K562 (cell line): ENCODE measurements around the gene KRTAP10-9. TPM values are rescaled to one million over a fixed set of nuclear protein-coding genes. Genes with fewer than 3 reads are reported as not detected.

ENCODE experiments used
- ATAC-seq: fragments of 200-7000 bp; cut with Tn5 transposase; 3 replicates; pipeline ENCODE4 v1.9.1; 2020; ENCODE audit warnings: moderate library complexity
- BruUV-seq: library from RNA; stranded (reverse); fragments of 400-500 nt; replicated peaks from 2 replicates; lab custom pipeline; 2021; lab: Mats Ljungman, UMichigan
- CTCF ChIA-PET: fragments of 300-600 bp; formaldehyde crosslinking; extraction: SDS; loops from one replicate; lab custom pipeline; 2021; ENCODE audit warnings: low intra/inter-chr PET ratio; lab: Yijun Ruan, JAX
- POLR2A ChIA-PET: fragments of 300-600, 350-650 bp; sonication (Branson Sonifier 250); formaldehyde crosslinking; extraction: SDS; loops from one replicate; lab custom pipeline; 2021; ENCODE audit warnings: antibody characterized with exemption, inconsistent platforms; lab: Yijun Ruan, JAX
- DNase-seq, 4 experiments: peaks; one replicate each; pipeline versions ENCODE4 v3.0.0 to v3.0.0-alpha.2; 2011 to 2018; ENCODE audit warnings: low spot score in 3 of 4, mixed read lengths in 3 of 4; ENCODE audit errors: extremely low read depth in 1 of 4
- FAIRE-seq: peaks from 2 replicates; lab custom pipeline; 2011; peaks lifted over from hg19 to GRCh38; lab: Jason Lieb, UNC
- H2AFZ ChIP-seq: 2 replicates; pipeline ENCODE4 v1.6.0; 2011; ENCODE audit warnings: low read depth, low read length, control low read depth, inconsistent platforms
- H3K27ac ChIP-seq: fragments of 200-600 bp; 3 replicates; pipeline ENCODE4 v1.8.0; 2011; ENCODE audit warnings: low read depth, mild to moderate bottlenecking, control low read depth, inconsistent platforms, low read length, moderate library complexity, mixed read lengths; ENCODE audit errors: extremely low read depth
- H3K27me3 ChIP-seq, 2 experiments: fragments of 300-600 bp in 1 of 2; 2 replicates in 1 of 2; 3 replicates in 1 of 2; pipeline versions ENCODE4 v1.6.0 to v1.8.0; 2011; ENCODE audit warnings: inconsistent platforms in 2 of 2, low read length in 2 of 2, mild to moderate bottlenecking in 1 of 2, mixed read lengths in 1 of 2, moderate library complexity in 1 of 2; ENCODE audit not compliant: control insufficient read depth in 2 of 2, insufficient read depth in 2 of 2
- H3K36me3 ChIP-seq: fragments of 300-600 bp; 3 replicates; pipeline ENCODE4 v1.8.0; 2011; ENCODE audit warnings: mild to moderate bottlenecking, low read length, inconsistent platforms; ENCODE audit not compliant: control insufficient read depth, insufficient read depth
- H3K4me1 ChIP-seq, 2 experiments: fragments of 200-600 bp in 1 of 2; replicated peaks in 1 of 2; 2 replicates in 1 of 2; 3 replicates in 1 of 2; pipeline versions ENCODE4 v1.5.1 to v1.8.0; 2011; ENCODE audit warnings: inconsistent platforms in 2 of 2, low read length in 2 of 2, mild to moderate bottlenecking in 1 of 2, mixed read lengths in 1 of 2, moderate library complexity in 1 of 2; ENCODE audit not compliant: control insufficient read depth in 2 of 2, insufficient read depth in 2 of 2
- H3K4me2 ChIP-seq: 2 replicates; pipeline ENCODE4 v1.6.1; 2011; ENCODE audit warnings: low read length, control low read depth, inconsistent platforms, mixed read lengths; ENCODE audit not compliant: insufficient read depth
- H3K4me3 ChIP-seq: fragments of 200-600 bp; sonication (generic), shearing (Covaris generic); 2 replicates; pipeline ENCODE4 v1.5.1; 2016; ENCODE audit warnings: control low read depth, inconsistent platforms
- H3K79me2 ChIP-seq: fragments of 200-600 bp; 3 replicates; pipeline ENCODE4 v1.8.0; 2011; ENCODE audit warnings: low read length, inconsistent platforms; ENCODE audit not compliant: control insufficient read depth, insufficient read depth
- H3K9ac ChIP-seq, 2 experiments: 2 replicates each; pipeline versions ENCODE4 v1.6.0 to v1.6.1; 2011; ENCODE audit warnings: low read depth in 2 of 2, low read length in 2 of 2, control low read depth in 1 of 2, inconsistent platforms in 1 of 2, mild to moderate bottlenecking in 1 of 2, mixed read lengths in 1 of 2; ENCODE audit not compliant: insufficient read depth in 1 of 2
- H3K9me1 ChIP-seq: one replicate; pipeline ENCODE4 v1.6.0; 2011; ENCODE audit warnings: inconsistent platforms, mild to moderate bottlenecking, low read length, moderate library complexity; ENCODE audit not compliant: control insufficient read depth, insufficient read depth
- H3K9me3 ChIP-seq: replicated peaks from 2 replicates; pipeline ENCODE4 v1.5.1; 2011; ENCODE audit warnings: low read depth, low read length, inconsistent platforms; ENCODE audit not compliant: control insufficient read depth, insufficient read depth
- H4K20me1 ChIP-seq: replicated peaks from 2 replicates; pipeline ENCODE4 v1.6.1; 2011; ENCODE audit warnings: low read length, inconsistent platforms, mixed read lengths; ENCODE audit not compliant: control insufficient read depth, insufficient read depth
- GTF3C2 ChIP-seq: IDR thresholded peaks from 3 replicates; pipeline ENCODE4 v1.6.1; 2011; ENCODE audit warnings: borderline replicate concordance, mild to moderate bottlenecking, moderate library complexity; ENCODE audit not compliant: insufficient read length; ENCODE audit errors: extremely low read depth
- HDAC6 ChIP-seq: IDR thresholded peaks from 2 replicates; pipeline ENCODE4 v1.6.1; 2012; ENCODE audit warnings: low read depth, mild to moderate bottlenecking, control low read depth, inconsistent platforms, low read length, moderate library complexity
- KLF13 ChIP-seq: fragments of 450-650 bp; IDR thresholded peaks from 2 replicates; pipeline ENCODE4 v1.6.1; 2016; ENCODE audit warnings: missing genetic modification characterization, low read depth, mild to moderate bottlenecking, missing compliant biosample characterization, moderate library complexity, borderline replicate concordance
- PHB2 ChIP-seq: fragments of 450-650 bp; IDR thresholded peaks from 2 replicates; pipeline ENCODE4 v1.6.1; 2017; ENCODE audit warnings: low read depth
- RBM22 ChIP-seq: fragments of 200-400 bp; formaldehyde crosslinking; IDR thresholded peaks from 2 replicates; pipeline ENCODE4 v1.6.1; 2018; ENCODE audit warnings: low read length, low read depth; ENCODE audit not compliant: poor library complexity, severe bottlenecking
- SETDB1 ChIP-seq: IDR thresholded peaks from one replicate; pipeline ENCODE4 v1.6.1; 2012; ENCODE audit warnings: low read length, control low read depth, inconsistent platforms
- SIN3B ChIP-seq: fragments of 450-650 bp; IDR thresholded peaks from 2 replicates; pipeline ENCODE4 v1.6.1; 2017; ENCODE audit warnings: low read depth, mild to moderate bottlenecking, moderate library complexity
- SNRNP70 ChIP-seq: fragments of 200-400 bp; formaldehyde crosslinking; optimal IDR thresholded peaks from 2 replicates; pipeline ENCODE3; 2017; ENCODE audit warnings: low read depth, low read length
- TFAM ChIP-seq: fragments of 250-450 bp; sonication (Bioruptor Pico); conservative IDR thresholded peaks from 2 replicates; pipeline ENCODE4 v1.5.0; 2021; ENCODE audit warnings: mild to moderate bottlenecking, moderate library complexity
- TRIM24 ChIP-seq, 2 experiments: fragments of 450-650 bp; IDR thresholded peaks; 2 replicates each; pipeline ENCODE4 v1.6.1; 2016
- XRCC5 ChIP-seq: fragments of 200-400 bp; formaldehyde crosslinking; IDR thresholded peaks from 2 replicates; pipeline ENCODE4 v1.6.1; 2017; ENCODE audit warnings: low read depth, mild to moderate bottlenecking, low read length
- ZBTB2 ChIP-seq: fragments of 450-650 bp; IDR thresholded peaks from 2 replicates; pipeline ENCODE4 v1.6.1; 2016; ENCODE audit warnings: antibody characterized with exemption
- ZNF695 ChIP-seq: fragments of 450-650 bp; formaldehyde crosslinking; IDR thresholded peaks from 2 replicates; pipeline ENCODE4 v1.4.0; 2020; ENCODE audit warnings: mild to moderate bottlenecking, moderate library complexity
- WGBS: fragments of 100-300 bp; shearing (Covaris generic); methylation state at CpG from one replicate; pipeline ENCODE4 v1.1.6; 2016; ENCODE audit warnings: low coverage, mixed read lengths; ENCODE audit not compliant: insufficient coverage; ENCODE audit errors: missing lambda C conversion rate; 5-methylcytosine and 5-hydroxymethylcytosine counted together
- in situ Hi-C: fragments of 300-500 bp; cut with MboI; formaldehyde crosslinking; loops from 4 replicates; pipeline ENCODE4 v1.15.0; 2018; ENCODE audit warnings: inconsistent platforms, mixed read lengths
- intact Hi-C: fragments of 100-400 bp; cut with micrococcal nuclease; formaldehyde crosslinking; loops from 2 replicates; pipeline ENCODE4 v1.14.2; 2022
- polyA plus RNA-seq, 8 experiments: library from polyadenylated mRNA; depleted of rRNA in 4 of 8; stranded (reverse) in 5 of 8; unstranded in 3 of 8; fragments of >200 nt; fragmentation: Nextera tagmentation in 2 of 8; fragmentation: Illumina TruSeq in 1 of 8; extraction: Ambion mirVana in 2 of 8; extraction: Trizol in 1 of 8; gene quantifications; 2 replicates each; pipeline versions ENCODE4 v1.2.1 to v1.2.3, GENCODE V29; 2011 to 2014; ENCODE audit warnings: inconsistent platforms in 1 of 8, missing spikeins in 1 of 8
- total RNA-seq, 7 experiments: library from RNA; depleted of rRNA in 6 of 7; stranded (reverse); fragments of >200 nt in 6 of 7; fragmentation: Illumina TruSeq in 2 of 7; extraction: Trizol in 2 of 7; gene quantifications; 2 replicates each; pipeline versions ENCODE4 v1.2.1 to v1.2.3, GENCODE V29; 2011 to 2021; ENCODE audit warnings: low replicate concordance in 1 of 7

Gene KRTAP10-9
- total and polyA plus RNA-seq, 9 of the 15 experiments (the other 6 are each of a cell fraction or from before 2014, with no cell fraction given), result not detected

- no peak for FAIRE-seq
- no peak overlapping the region for H3K27ac ChIP-seq
- peaks cover 4% of the 10 kb centered on the region for H3K9me3 ChIP-seq
- peaks cover 9 to 52% of the 10 kb centered on the region in 2 experiments; a peak in 4 of 5 replicates for H3K27me3 ChIP-seq
- DNase-seq, result no peak
- no peaks in the 10 kb centered on the region for H3K9me1 ChIP-seq
- intact Hi-C loops, result no loop called here
- H3K9ac ChIP-seq, result no peak overlapping the region
- ChIA-PET POLR2A (no interaction called here), CTCF (no interaction called here)
- BruUV-seq, result no TSS peak
- no peak for TF ChIP-seq HDAC6
- TF ChIP-seq SETDB1, result no peak
- no peak for TF ChIP-seq XRCC5
- TF ChIP-seq ZNF695 (CRISPR knock-in tag), result no peak
- no peak for TF ChIP-seq KLF13 (tag)
- no peak for TF ChIP-seq SNRNP70
- no peak for TF ChIP-seq SIN3B
- TF ChIP-seq RBM22, result no peak
- TF ChIP-seq TFAM (CRISPR knock-in tag), result no peak
- TF ChIP-seq TRIM24 (IDR thresholded peaks at IDR 0.05), result no peak
- no peak for TF ChIP-seq PHB2
- TF ChIP-seq GTF3C2, result no peak
- TF ChIP-seq ZBTB2, result no peak
- no peak for ATAC-seq
- H3K4me3 ChIP-seq, result no peak overlapping the region
- no peaks in the 10 kb centered on the region for H3K36me3 ChIP-seq
- H2AFZ ChIP-seq, result no peak overlapping the region
- no peaks in the 10 kb centered on the region for H4K20me1 ChIP-seq
- no peak overlapping the region for H3K4me2 ChIP-seq
- no peaks in the 10 kb centered on the region; a peak in 1 of 5 replicates for H3K4me1 ChIP-seq
- in situ Hi-C loops, result no loop called here
- no peaks in the 10 kb centered on the region for H3K79me2 ChIP-seq
- 0% methylated on average over 8 of the region's 8 CpGs for WGBS
Measured at GRCh38 chr21:44647222-44647552, 20.3 kb downstream of the KRTAP10-9 start.
